Subcutaneous adipose tissue (tissue), 4 donors: ENCODE data around the gene BAHCC1. TPM values are rescaled to one million over a fixed set of nuclear protein-coding genes. Genes with fewer than 3 reads are reported as not detected.

Experiments used
- total RNA-seq, 4 donors: library from RNA; depleted of rRNA; stranded (reverse); fragments of >200 nt; gene quantifications; one replicate each; pipeline ENCODE4 v1.1.0, GENCODE V29; 2016
- TF ChIP-seq, protein P1 (sequence below): fragments of 450-650 bp; IDR thresholded peaks from one replicate; pipeline ENCODE4 v1.5.1; 2016; ENCODE audit warnings: low read depth, mild to moderate bottlenecking, control low read depth, antibody characterized with exemption, moderate library complexity

The BAHCC1 gene
- total RNA-seq, 4 donors from 2014 or later, result 2.6 to 24.1 (median 5.7) TPM

DNA sequence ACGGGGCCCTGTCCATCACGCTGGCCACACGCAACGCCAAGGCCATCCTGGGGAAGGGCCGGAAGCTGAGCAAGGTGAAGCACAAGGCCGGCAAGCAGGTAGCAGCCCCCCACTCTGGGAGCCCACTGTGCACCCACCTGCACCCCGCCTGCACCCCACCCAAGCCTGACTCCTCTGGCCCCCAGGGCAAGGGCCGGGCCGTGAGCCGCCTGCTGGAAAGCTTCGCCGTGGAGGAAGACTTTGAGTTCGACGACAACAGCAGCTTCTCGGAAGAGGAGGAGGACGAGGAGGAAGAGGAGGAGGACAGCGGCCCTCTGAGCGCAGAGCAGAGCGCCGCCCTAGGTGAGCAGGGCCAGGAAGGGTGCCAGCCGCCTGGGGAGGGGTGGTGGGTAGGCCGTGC lies 63.4 kb downstream of the BAHCC1 start:
- TF ChIP-seq, protein P1, sequence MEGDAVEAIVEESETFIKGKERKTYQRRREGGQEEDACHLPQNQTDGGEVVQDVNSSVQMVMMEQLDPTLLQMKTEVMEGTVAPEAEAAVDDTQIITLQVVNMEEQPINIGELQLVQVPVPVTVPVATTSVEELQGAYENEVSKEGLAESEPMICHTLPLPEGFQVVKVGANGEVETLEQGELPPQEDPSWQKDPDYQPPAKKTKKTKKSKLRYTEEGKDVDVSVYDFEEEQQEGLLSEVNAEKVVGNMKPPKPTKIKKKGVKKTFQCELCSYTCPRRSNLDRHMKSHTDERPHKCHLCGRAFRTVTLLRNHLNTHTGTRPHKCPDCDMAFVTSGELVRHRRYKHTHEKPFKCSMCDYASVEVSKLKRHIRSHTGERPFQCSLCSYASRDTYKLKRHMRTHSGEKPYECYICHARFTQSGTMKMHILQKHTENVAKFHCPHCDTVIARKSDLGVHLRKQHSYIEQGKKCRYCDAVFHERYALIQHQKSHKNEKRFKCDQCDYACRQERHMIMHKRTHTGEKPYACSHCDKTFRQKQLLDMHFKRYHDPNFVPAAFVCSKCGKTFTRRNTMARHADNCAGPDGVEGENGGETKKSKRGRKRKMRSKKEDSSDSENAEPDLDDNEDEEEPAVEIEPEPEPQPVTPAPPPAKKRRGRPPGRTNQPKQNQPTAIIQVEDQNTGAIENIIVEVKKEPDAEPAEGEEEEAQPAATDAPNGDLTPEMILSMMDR, result no peak

- TF ChIP-seq, protein P1, result no peak
Measured at GRCh38 chr17:81459224-81459623, 64.0 kb downstream of the BAHCC1 start.

- TF ChIP-seq, protein P1, result no peak
Measured at GRCh38 chr17:81459864-81460263, 64.6 kb downstream of the BAHCC1 start.

DNA sequence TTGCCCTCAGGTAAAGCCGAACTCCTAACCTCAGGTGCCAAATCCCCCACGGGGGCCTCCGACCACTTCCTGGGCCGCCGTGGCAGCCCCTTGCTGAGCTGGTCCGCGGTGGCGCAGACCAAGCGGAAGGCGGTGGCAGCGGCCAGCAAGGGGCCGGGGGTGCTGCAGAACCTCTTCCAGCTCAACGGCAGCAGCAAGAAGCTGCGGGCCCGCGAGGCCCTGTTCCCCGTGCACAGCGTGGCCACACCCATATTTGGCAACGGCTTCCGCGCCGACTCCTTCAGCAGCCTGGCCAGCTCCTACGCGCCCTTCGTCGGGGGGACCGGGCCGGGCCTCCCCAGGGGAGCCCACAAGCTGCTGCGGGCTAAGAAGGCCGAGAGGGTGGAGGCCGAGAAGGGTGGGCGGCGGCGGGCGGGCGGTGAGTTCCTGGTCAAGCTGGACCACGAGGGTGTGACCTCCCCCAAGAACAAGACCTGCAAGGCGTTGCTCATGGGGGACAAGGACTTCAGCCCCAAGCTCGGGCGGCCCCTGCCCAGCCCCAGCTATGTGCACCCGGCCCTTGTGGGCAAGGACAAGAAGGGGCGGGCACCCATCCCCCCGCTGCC lies 65.7 kb downstream of the BAHCC1 start:
- TF ChIP-seq, protein P1, result no peak

- TF ChIP-seq, protein P1, result no peak
Measured at GRCh38 chr17:81461607-81462500, 66.6 kb downstream of the BAHCC1 start.

DNA sequence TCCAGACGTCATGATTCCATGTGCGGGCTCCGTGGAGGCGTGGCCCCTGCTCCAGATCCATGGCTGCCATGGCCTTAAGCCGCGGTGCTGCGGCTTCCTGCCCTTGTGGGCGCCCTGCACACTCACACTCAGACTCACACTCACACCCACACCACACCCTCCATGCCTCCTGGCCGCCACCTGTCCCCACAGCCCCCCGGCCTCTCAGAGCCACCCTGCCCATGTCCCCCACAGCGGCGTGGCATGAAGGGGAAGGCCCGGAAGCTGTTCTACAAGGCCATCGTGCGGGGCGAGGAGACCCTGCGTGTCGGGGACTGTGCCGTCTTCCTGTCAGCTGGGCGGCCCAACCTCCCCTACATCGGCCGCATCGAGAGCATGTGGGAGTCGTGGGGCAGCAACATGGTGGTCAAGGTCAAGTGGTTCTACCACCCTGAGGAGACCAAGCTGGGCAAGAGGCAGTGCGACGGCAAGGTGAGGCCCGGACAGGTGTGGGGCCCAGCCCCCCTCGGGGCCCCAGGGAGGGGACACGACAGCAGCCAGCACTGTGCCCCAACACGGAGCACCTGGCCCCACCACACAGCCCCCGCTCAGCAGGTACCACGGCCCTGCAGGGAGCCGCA lies 67.4 kb downstream of the BAHCC1 start:
- TF ChIP-seq, protein P1, result no peak

DNA sequence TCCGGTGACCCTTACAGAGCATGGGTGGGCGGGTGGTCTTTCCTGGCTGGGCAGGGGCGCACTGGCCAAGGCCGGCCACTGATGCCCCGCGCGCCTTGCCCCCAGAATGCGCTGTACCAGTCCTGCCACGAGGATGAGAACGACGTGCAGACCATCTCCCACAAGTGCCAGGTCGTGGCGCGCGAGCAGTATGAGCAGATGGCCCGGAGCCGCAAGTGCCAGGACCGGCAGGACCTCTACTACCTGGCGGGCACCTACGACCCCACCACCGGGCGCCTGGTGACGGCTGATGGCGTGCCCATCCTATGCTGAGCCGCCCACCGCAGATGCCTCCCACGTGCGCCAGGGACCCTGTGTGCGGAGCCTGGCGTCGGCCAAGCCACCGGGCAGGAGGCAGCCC lies 68.2 kb downstream of the BAHCC1 start:
- TF ChIP-seq, protein P1, result no peak
